Breast epithelium (tissue), 3 donors: ENCODE results near the gene CTNNA1.

Experiments used
- POLR2A ChIP-seq: fragments of 450-650 bp; IDR thresholded peaks from one replicate; pipeline ENCODE4 v1.6.1; 2016; ENCODE audit warnings: antibody characterized with exemption, mild to moderate bottlenecking, moderate library complexity
- POLR2AphosphoS5 ChIP-seq, 3 donors: sonication (generic); formaldehyde crosslinking; IDR thresholded peaks; one replicate each; pipeline ENCODE4 v1.6.1; 2017; ENCODE audit warnings: antibody characterized with exemption in 3 of 3
- TF ChIP-seq, protein P1 (sequence below), 3 donors: fragments of 450-650 bp; IDR thresholded peaks; one replicate each; pipeline ENCODE4 v1.5.1; 2016 to 2017; ENCODE audit warnings: antibody characterized with exemption in 3 of 3, mild to moderate bottlenecking in 3 of 3, moderate library complexity in 3 of 3

GRCh38 chr5:138737494-138738265 is 15.5 kb upstream of the CTNNA1 start:
- TF ChIP-seq POLR2A (no peak), POLR2AphosphoS5 (IDR thresholded peaks at IDR 0.05) (no peak)
- TF ChIP-seq, protein P1, sequence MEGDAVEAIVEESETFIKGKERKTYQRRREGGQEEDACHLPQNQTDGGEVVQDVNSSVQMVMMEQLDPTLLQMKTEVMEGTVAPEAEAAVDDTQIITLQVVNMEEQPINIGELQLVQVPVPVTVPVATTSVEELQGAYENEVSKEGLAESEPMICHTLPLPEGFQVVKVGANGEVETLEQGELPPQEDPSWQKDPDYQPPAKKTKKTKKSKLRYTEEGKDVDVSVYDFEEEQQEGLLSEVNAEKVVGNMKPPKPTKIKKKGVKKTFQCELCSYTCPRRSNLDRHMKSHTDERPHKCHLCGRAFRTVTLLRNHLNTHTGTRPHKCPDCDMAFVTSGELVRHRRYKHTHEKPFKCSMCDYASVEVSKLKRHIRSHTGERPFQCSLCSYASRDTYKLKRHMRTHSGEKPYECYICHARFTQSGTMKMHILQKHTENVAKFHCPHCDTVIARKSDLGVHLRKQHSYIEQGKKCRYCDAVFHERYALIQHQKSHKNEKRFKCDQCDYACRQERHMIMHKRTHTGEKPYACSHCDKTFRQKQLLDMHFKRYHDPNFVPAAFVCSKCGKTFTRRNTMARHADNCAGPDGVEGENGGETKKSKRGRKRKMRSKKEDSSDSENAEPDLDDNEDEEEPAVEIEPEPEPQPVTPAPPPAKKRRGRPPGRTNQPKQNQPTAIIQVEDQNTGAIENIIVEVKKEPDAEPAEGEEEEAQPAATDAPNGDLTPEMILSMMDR (IDR thresholded peaks at IDR 0.05) = no peak
